Measurements from ENCODE around the gene PRKD1. TPM values are rescaled to one million over a fixed set of nuclear protein-coding genes. Genes with fewer than 3 reads are reported as not detected.

Gene PRKD1
- total and polyA plus RNA-seq, 7 donors, result 0.65 to 2.5 (median 1.5) TPM

DNA sequence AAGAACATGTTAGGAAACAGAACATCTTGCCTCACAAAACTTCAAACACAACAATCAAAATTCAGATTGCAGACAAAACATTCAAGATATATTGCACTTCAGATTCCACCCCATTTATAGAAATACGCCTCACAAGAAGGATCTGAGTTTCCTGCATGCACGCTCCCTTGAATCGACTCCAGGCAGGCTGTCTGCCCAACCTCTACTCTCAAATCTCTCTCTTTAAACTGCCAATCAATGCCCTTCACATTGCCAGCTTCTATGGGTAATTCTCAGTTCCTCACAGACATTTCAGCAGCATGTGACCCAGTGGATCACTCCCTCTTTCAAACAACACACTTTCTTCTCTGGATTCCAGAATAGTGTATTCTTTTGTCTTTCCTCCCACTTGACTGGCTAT, 184.1 kb downstream of the PRKD1 start:
- DNase-seq, result no peak
- no peak overlapping the region for H3K27ac ChIP-seq
- 25 to 35% (median 31%) methylated on average over 3 of the region's 3 CpGs for WGBS, 3 donors
- intact Hi-C loops (cut with DNase I), result no loop called here
- peaks cover 20% of the 10 kb centered on the region for H3K4me1 ChIP-seq
- H3K27me3 ChIP-seq (ENCODE audit: insufficient read depth in 3 of 3, low read length in 2 of 3), result no peaks in the 10 kb centered on the region
- TF ChIP-seq, protein P1, sequence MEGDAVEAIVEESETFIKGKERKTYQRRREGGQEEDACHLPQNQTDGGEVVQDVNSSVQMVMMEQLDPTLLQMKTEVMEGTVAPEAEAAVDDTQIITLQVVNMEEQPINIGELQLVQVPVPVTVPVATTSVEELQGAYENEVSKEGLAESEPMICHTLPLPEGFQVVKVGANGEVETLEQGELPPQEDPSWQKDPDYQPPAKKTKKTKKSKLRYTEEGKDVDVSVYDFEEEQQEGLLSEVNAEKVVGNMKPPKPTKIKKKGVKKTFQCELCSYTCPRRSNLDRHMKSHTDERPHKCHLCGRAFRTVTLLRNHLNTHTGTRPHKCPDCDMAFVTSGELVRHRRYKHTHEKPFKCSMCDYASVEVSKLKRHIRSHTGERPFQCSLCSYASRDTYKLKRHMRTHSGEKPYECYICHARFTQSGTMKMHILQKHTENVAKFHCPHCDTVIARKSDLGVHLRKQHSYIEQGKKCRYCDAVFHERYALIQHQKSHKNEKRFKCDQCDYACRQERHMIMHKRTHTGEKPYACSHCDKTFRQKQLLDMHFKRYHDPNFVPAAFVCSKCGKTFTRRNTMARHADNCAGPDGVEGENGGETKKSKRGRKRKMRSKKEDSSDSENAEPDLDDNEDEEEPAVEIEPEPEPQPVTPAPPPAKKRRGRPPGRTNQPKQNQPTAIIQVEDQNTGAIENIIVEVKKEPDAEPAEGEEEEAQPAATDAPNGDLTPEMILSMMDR (IDR thresholded peaks at IDR 0.05), result no peak
- no peaks in the 10 kb centered on the region for H3K9me3 ChIP-seq
- H3K36me3 ChIP-seq (ENCODE audit: insufficient read depth in 1 of 2, low read depth in 1 of 2), result no peaks in the 10 kb centered on the region
- ATAC-seq, result peak in 1 of 4 donors; percentile 15
- no peak overlapping the region for H3K4me3 ChIP-seq

DNA sequence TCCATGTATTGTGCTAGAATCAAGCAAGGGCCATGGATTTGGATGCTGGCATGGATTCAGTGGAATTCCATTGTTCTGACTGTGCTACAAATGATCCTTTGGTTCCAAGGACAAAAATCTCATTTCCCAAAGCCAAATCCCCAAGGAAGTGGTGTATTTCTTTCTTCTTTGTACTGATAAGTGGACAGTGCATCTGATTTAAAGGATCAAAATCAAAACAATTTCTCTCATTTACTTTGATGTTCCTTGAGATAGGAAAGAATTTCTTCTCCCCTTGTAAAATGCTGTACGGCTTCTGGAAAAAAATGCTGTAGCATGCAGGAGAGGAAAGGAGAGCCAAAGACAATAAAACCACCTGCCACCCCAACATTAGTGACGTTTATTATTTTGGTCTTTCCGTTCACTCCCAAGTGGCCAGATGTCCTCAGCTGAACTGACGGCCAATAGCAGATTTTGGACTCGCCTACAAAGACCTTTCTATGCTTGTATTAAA, 185.7 kb downstream of the PRKD1 start:
- H3K27me3 ChIP-seq (ENCODE audit: insufficient read depth in 3 of 3, low read length in 2 of 3), result no peaks in the 10 kb centered on the region
- H3K27ac ChIP-seq, result no peak overlapping the region
- TF ChIP-seq, protein P1 (IDR thresholded peaks at IDR 0.05), result no peak
- intact Hi-C loops (cut with DNase I), result no loop called here
- H3K36me3 ChIP-seq (ENCODE audit: insufficient read depth in 1 of 2, low read depth in 1 of 2), result no peaks in the 10 kb centered on the region
- no peaks in the 10 kb centered on the region for H3K9me3 ChIP-seq
- peak in 2 of 4 donors; percentile 32 to 64 for ATAC-seq
- 5 to 10% (median 6%) methylated on average over 5 of the region's 5 CpGs for WGBS, 3 donors
- peaks cover 20% of the 10 kb centered on the region for H3K4me1 ChIP-seq
- DNase-seq, result no peak
- no peak overlapping the region for H3K4me3 ChIP-seq

DNA sequence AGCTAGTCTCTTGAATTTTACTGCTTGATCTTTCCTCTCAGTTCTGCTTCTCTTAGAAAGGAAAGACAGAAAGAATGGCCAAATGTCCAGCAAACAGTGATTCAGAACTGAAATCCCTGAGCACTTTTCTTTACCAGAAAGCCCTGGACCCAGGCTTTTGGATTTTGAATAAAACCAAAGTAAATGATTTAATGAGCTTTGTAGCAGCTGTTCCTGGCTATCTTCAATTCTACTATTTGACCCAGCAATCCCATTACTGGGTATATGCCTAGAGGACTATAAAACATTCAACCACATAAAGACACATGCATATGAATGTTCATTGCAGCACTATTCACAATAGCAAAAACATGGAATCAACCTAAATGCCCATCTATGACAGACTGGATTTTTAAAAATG, 187.2 kb downstream of the PRKD1 start:
- ATAC-seq, result no peak

DNA sequence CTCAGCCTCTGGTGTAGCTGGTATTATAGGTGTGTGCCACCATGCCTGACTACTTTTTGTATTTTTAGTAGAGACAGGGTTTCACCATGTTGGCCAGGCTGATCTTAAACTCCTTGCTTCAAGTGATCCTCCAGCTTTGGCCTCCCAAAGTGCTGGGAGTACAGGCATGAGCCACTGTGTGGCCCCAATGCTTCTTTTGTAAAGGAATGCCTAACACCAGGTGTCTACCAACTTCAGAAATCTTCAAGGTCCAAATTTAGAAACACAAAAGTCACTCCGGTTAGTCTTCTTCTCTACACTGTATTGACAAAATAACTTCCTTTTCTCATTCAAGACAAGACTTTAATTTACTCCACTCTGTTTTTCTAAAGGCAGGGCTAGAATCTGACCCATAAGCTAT, 188.7 kb downstream of the PRKD1 start:
- no peak overlapping the region for H3K27ac ChIP-seq
- no peak for DNase-seq
- no peak for ATAC-seq
- no peak overlapping the region for H3K4me3 ChIP-seq
- WGBS, 3 donors, result 46 to 62% (median 60%) methylated on average over 1 of the region's 1 CpG
- intact Hi-C loops (cut with DNase I), result no loop called here
- H3K27me3 ChIP-seq (ENCODE audit: insufficient read depth in 3 of 3, low read length in 2 of 3), result no peaks in the 10 kb centered on the region
- H3K4me1 ChIP-seq, result peaks cover 20% of the 10 kb centered on the region
- no peaks in the 10 kb centered on the region for H3K36me3 ChIP-seq (ENCODE audit: insufficient read depth in 1 of 2, low read depth in 1 of 2)
- H3K9me3 ChIP-seq, result no peaks in the 10 kb centered on the region
- TF ChIP-seq, protein P1 (IDR thresholded peaks at IDR 0.05), result no peak

More for the DNA sequence above, 187.2 kb downstream of the PRKD1 start:
- Histone ChIP-seq H3K4me3 (no peak overlapping the region), H3K36me3 (ENCODE audit: insufficient read depth in 1 of 2, low read depth in 1 of 2) (no peaks in the 10 kb centered on the region), H3K27ac (no peak overlapping the region), H3K27me3 (ENCODE audit: insufficient read depth in 3 of 3, low read length in 2 of 3) (no peaks in the 10 kb centered on the region), H3K4me1 (peaks cover 20% of the 10 kb centered on the region), H3K9me3 (no peaks in the 10 kb centered on the region)
- no peak for DNase-seq
- intact Hi-C loops (cut with DNase I), result no loop called here
- TF ChIP-seq, protein P1 (IDR thresholded peaks at IDR 0.05), result no peak

DNA sequence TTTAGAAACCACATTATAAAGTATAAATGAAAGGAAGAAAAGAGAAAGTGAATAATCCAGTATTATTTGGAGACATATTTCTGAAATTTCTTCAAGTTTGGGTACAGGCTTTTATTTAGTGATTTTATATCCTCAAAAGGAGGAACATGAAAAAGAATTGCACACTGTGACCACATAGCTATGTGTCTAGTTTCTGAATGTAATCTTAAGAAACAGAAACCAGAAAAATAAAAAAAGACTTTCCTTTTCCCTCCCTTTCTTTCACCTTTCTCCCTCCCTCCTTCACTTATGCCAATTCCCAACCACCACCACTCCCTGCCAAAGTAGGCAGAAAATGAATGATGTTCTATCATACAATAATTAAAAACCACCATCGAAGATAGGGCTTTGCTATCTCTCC, 189.6 kb downstream of the PRKD1 start:
- TF ChIP-seq, protein P1 (IDR thresholded peaks at IDR 0.05), result no peak
- DNase-seq (no peak), ATAC-seq (no peak)
- H3K36me3 ChIP-seq (ENCODE audit: insufficient read depth in 1 of 2, low read depth in 1 of 2), result no peaks in the 10 kb centered on the region
- WGBS, 3 donors, result 46 to 63% (median 53%) methylated on average over 1 of the region's 1 CpG
- no peak overlapping the region for H3K4me3 ChIP-seq
- intact Hi-C loops (cut with DNase I), result no loop called here
- no peaks in the 10 kb centered on the region for H3K27me3 ChIP-seq (ENCODE audit: insufficient read depth in 3 of 3, low read length in 2 of 3)
- H3K9me3 ChIP-seq, result no peaks in the 10 kb centered on the region
- peaks cover 15% of the 10 kb centered on the region for H3K4me1 ChIP-seq
- no peak overlapping the region for H3K27ac ChIP-seq
